Activated T-cell treated with anti-CD3 and anti-CD28 coated beads for 1 hour (primary cell): ENCODE results near the gene IRF9.
"Not testable (repeated sequence)": the region's sequence is repeated elsewhere in the genome, so short reads cannot be mapped to it uniquely, and the experiment has no call there.

Experiments used
- DNase-seq: peaks from one replicate; pipeline ENCODE4 v3.0.0-alpha.2; 2020; ENCODE audit warnings: low read depth

The IRF9 gene

GRCh38 chr14:24194873-24195185 is 33.8 kb downstream of the IRF9 start:
- no peak for DNase-seq

DNA sequence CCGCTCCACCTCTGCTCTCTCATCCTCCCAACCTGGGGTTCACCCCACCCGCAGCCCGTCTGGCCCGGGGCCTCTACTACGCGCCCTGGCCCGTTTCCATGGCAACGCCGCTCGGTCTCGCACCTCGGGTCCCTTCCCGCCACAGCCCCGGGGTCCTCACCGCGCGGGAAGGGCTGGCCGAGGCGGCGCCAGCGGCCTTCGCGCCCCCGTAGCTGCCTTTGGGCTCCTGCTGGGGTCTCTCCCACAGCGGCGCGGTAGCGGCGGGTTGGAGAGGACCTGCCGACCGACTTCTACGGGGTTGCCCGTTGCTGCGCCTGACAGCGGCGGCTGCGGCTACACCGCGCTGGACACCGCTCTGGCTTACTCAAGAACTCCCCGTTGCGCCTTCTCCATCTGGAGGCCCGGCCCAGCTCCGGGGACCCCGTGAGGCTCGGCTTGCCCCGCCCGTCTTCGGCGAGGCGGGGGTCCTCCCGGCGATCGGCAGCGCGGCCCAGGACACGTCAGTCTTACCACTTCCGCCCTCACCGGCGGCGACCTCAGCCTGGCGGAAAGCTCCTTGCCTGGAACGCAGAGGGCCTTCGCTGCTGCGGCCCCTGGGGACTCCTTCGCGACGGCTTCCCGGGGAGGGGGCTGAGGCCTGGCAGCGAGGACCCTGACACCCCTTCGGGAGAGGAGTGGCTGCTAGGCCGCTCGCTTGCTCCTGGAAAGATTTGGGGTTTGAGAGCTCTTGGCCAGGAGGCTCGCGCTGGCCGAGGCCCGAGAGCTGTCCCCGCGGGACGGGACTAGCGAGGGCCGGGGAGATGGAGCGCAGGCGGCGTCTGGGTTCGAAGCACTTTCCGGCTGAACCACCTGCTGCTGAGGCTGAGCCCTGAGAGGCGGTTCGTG is 34.4 kb downstream of the IRF9 start, which contains the start of gene TM9SF1:
Gene TM9SF1 (minus strand): TSS at position 256 of the 885 bp plus-strand sequence. CDS start 422 bp downstream, outside the sequence.
- DNase-seq = peak; percentile 80

GRCh38 chr14:24196071-24197055 is 35.3 kb downstream of the IRF9 start:
- DNase-seq = no peak

DNA sequence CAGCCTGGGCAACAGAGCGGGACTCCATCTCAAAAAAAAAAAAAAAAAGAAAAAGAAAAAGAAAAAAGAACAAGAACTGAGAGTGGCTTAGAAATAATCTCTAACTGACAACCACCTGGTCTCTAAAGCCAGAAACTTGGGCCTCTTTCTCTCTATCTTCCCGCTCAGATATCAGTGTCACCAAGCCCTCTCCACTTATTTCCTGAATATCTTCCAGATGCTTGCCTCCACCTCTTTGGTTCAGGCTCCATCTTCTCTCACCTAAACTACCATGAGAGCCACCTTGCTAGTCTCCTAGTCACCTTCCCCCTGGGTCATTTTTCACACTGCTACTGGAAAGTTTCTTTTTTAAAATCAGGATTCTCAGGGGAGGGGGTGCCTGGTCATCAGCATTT is 36.0 kb downstream of the IRF9 start:
- DNase-seq = no peak

DNA sequence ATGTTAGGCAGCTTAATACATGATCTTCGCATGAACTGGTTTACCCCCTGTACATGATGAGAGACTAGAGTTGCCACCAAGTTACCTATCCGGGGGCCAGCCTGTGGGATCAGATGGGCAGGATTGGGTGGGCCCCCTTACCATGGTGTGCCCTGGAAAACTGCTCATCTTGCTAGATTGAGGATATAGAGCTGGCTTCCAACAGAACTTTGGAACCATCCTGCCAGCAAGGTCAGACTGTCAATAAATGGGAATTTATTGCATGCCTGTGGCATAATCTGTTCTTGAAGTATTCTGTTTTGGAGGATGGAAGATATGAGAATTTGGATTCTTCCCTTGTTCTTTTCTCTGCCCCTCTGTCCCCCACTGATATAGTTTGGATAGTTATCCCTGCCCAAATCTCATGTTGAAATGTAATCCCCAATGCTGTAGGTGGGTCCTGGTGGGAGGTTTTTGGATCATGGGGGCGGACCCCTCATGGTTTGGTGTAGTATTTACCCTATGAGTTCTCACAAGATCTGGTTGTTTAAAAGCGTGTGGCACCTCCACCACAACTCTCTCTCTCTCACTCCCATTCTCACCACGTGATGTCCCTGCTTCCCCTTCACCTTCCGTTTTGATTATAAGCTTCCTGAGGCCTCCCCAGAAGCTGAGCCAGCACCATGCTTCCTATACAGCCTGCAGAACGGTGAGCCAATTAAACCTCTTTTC is 37.9 kb downstream of the IRF9 start:
- DNase-seq = no peak

GRCh38 chr14:24202538-24202937 is 41.5 kb downstream of the IRF9 start:
- DNase-seq = not testable (repeated sequence)

DNA sequence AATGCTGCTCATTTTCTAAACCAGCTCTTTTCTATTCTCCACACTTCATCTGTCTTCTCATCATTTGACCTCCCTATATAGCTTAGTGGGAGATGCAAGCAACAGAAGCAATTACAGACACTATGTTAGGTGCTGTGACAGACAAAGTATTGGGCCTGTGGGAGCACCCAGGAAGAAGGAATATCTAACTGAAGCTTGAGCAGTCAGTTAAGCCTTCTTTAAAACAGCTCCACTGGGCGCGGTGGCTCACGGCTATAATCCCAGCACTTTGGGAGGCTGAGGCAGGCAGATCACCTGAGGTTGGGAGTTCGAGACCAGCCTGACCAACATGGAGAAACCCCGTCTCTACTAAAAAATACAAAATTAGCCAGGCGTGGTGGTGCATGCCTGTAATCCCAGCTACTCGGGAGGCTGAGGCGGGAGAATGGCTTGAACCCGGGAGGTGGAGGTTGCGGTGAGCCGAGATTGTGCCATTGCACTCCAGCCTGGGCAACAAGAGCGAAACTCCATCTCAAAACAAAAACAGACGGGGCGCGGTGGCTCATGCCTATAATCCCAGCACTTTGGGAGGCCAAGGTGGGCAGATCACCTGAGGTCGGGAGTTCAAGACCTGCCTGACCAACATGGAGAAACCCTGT is 42.3 kb downstream of the IRF9 start:
- DNase-seq = not testable (repeated sequence)

DNA sequence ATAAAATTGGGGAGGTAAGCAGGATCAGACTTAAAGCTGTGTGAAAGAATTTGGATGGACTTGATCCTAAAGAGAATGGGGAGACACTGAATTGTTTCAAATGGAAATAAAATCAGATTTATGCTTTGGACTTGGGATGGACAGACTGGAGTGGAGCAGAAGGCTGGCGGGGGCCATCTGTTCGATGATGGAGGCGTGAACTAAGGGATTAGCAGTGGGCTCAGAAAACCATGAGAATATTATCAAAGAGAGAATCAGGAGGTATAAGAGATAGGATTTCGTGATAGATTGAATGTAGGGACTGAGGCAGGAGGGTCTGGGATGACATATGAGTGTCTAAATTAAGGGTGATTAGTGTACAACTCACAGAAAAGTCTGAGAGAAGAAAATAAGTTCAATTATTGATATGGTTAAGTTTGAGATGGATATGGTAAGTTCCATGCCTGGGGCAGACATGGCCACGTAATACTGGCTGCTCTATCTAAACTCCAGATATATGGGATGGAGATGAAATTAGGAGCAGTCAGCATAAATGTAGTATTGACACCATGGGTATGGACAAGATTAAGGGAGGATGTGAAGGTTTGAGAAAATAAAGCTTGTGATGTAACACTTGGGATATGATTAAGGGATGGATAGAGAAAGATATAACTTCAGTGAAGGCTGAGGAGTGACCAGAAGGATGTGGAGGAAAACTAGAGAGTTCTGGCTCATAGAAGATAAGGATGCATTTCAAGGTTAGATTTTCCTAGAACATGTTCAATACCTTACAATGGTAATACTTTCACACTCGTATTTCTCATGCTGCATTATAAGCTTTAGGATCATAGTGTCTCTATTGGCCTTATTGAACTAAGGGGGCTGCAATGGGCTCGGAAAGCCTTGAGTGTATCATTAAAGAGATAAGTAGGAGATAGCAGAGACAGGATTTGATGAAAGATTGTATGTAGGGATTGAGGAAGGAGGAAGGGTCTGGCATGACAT is 43.4 kb downstream of the IRF9 start:
- no peak for DNase-seq

DNA sequence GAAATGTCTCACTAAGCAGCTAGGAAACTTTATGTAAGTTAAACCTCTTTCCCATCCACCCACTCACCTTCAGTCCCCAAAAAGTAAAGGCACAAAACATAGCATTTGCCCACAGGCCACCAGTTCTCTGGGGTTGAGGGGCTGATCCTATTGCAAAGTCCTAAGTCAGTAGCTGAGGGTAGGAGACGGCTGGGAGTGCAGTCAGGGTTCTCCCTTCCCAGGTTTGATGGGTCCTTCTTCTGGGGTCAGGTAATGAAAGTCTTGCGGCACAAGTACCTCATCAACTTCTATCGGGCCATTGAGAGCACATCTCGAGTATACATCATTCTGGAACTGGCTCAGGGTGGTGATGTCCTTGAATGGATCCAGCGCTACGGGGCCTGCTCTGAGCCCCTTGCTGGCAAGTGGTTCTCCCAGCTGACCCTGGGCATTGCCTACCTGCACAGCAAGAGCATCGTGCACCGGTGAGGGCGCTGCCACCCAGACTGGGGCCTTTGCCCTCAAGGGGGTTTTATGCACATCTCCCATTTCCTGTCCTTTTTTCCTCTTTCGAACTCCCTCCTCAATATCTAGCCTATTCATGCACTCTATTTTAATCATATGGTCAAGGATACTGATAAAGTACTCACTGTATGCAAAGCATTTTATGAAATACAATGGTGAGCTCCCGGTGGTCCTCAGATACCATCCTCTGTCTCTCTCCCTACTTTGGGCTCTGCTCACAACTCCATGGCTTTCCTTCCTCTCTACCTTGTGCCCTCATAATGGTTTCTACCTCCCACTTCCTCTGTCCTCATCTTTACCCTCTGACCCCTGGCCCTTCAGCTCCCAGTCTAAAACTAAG is 45.4 kb downstream of the IRF9 start:
- DNase-seq = no peak

DNA sequence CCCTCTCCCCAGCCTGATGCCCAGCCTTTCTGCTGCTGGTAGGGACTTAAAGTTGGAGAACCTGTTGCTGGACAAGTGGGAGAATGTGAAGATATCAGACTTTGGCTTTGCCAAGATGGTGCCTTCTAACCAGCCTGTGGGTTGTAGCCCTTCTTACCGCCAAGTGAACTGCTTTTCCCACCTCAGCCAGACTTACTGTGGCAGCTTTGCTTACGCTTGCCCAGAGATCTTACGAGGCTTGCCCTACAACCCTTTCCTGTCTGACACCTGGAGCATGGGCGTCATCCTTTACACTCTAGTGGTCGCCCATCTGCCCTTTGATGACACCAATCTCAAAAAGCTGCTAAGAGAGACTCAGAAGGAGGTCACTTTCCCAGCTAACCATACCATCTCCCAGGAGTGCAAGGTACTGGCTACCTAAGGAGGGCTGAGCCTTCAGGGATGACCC is 46.1 kb downstream of the IRF9 start:
- no peak for DNase-seq

GRCh38 chr14:24207625-24208024 is 46.6 kb downstream of the IRF9 start:
- no peak for DNase-seq

- no peak for DNase-seq
Measured at GRCh38 chr14:24211311-24211710, 50.2 kb downstream of the IRF9 start.

DNA sequence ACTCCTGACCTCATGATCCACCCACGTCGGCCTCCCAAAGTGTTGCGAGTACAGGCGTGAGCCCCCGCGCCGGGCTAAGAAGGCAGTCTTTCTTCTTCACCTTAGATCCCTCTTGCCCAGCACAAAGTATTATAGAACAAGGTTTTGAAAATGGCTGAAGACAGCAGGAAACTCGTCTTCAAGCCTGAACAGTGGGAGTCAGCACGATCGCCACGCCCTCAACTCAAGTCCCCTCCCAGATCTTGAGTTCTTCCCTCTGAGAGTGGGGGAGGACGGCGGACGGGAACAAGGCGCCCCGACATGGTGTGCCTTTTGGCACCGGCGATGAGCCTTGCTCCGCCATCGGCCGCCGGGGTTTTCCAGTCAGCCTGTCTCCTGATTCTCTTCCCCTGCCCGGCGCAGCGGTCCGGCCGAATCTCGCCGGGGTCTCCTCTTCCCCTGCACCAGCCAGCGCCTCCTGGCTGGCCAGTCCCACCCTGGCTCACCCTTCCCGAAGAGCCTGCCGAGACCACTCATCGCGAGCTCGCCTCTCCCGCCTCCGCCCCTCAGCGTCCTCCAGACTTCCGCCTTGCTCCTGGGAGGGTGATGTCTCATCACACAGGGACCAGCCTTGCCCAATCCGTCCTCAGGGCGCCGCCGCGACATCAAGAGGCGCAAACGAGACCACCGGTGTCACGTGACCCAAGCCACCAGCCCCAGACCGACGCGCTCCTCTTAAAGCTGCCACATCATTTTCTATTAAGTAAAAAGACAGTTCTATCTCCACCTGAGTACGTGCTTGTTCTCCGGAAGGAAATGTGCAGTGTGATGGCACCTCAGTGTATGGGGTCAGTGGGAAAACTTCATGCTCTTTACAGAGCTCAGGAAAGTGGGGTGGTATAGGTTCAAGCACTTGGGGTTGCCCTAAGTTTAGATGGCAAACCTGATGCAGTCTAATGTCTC is 52.1 kb downstream of the IRF9 start, which contains the start of gene CHMP4A:
Gene CHMP4A (minus strand): TSS at position 565 of the 942 bp plus-strand sequence. CDS start 49 bp downstream, at position 516.
- peak; percentile 92 for DNase-seq

DNA sequence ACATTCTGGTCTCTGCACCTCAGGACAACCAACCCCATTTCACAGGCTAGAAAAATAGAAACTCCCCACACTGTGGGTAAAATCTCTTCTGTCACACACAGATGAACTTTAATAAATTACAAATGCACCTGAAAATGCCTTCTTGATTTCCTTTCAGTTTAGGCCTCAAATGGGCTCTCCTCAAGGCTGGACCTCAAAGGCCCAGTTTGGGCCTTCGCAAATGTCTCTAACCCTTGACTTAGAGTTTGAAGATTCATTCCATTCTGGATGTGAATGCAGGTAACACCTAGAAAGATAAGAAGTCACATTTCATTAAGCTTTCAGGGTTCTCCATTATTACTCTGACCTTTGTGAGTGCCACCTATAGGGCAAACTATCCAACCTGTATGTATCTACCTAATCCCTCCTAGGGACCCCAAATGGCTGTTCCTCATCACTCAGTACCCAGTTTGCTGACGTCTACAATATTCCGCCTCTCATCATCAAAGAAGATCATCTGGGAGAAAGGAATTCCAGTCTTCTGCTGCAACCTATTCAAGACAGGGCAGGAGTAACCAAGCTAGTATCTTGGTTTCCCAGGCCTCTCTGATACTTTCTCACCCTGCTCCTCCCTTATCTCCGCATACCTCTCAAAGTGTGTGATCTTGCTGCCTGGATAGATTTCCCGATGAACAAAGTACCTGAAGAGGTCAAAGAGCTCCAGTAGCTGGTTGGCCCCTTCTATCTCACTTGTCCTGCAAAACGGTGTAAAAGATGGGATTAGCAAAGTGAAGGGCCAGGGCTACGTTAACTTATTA is 53.0 kb downstream of the IRF9 start:
- no peak for DNase-seq

DNA sequence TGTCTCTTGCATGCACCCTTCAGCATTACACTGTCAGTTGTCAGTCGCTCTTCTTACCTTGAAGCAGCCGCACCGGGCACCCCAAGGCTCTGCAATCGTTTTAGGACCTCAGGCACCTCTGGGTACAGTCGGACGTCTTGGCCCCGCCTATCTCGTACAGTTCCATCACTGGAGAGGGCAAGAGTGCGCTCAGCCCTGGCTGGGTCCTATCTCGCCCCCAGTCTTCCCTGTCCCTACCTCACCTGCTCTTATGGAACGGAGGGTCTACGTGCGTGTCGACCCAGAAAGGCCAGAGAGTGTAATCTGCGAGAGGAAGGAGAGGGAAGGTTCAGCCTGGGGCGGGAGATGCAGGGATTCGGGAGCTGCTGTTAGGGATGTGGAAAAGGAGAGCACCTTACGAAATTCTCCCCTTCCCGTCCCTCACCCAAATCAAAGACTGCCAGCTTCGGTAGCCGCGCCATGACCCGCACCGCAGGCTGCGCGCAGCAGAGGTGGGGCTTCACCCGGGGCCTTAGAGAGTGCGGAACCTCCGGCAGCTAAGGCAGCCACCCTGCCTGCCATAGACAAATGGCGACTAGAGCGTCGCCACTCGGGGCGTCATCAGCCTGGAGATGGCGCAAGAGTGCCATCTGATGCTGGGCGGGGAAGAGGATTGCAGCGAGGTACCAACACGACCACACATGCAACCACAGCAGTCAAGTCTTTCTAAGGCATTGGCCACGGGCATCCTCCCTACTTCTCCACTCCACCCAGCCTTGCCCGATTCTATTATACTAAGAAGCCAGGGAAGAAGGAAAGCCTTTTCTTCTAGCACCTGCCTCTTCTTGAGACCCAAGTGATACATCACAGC is 54.7 kb downstream of the IRF9 start, which contains the start of gene MDP1:
Gene MDP1 (minus strand): TSS at position 572 of the 850 bp plus-strand sequence. CDS start 111 bp downstream, at position 461.
- DNase-seq = peak; percentile 75
